Measurements from ENCODE around the gene DNAAF9.
"Not testable (repeated sequence)": the region's sequence is repeated elsewhere in the genome, so short reads cannot be mapped to it uniquely, and the experiment has no call there.

DNAAF9 gene

DNA sequence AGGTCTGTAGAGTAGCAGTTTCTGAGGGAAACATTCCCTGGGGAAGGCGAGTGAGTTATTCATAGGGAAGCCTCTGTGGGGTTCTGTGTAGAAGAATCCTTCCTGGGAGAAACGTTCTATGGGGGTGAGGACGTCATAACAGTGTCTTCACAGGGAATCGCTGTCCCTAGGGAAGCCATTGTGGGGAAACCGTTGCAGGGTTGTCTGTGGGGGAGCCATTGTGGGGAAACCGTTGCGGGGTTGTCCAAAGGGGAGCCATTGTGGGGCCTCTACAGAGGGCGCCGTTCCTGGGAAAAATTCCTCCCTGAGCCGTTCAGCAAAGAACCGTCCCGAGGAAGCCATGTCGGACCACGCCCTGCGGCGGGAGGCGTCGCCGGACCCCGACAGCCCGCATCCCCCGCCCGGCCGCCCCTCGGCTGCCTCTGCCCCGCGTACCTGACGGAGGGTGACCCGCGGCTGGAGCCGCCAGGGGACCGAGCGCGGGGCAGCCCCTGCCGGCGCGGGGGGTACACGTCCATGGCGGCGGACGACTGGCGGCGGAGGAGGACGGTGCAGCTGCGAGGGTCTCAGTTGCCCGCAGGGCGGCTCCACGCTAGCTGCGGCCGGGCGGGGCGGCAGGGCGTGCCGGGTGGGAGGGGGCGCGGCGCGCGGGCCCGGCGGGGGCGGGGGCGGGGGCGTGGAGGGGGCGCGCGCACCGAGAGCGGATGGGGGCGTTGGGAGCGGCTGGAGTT, at the start of gene DNAAF9:
Gene DNAAF9 (minus strand): TSS at position 630 of the 731 bp plus-strand sequence. CDS start 112 bp downstream, at position 518.
- DNase-seq: peak; percentile 33

DNA sequence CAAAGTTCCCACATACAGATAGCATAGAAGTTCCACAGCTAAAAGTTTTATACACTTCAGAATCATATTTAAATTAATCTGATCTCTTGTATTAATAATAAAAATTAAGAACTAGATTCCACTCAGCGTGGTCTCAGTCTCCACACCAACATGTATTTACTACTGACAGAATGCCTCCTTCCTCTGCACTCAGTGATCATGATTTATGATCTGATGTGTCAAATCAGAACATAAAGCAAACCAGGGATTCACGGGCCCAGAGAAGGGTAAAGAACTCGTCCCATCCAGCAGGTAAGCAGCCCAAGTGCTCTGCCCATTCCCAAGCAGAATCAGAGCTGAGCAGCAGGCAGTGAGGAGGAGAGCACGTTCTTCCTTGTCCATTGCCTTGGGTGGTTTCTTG, 49.2 kb upstream of the DNAAF9 start:
- DNase-seq: no peak

DNA sequence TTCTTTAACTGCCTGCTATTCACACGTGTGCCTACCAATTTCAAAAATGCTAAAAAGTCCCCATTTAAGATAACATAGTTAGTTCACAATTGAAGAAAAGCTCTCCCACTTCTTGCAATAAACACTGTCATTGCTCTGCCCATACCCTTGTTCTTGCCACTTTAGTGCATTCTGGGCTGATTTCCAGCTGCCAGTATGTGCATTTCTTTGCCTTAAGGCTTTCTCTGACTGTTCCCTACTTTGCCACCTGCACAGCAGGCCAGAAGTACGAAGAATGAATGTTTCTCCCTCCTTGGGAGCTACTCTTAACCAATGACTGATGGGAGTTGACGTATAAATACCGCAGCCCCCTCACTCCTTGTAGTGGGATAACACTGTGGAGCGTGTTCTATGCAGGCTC, 47.4 kb upstream of the DNAAF9 start:
- no peak for DNase-seq

DNA sequence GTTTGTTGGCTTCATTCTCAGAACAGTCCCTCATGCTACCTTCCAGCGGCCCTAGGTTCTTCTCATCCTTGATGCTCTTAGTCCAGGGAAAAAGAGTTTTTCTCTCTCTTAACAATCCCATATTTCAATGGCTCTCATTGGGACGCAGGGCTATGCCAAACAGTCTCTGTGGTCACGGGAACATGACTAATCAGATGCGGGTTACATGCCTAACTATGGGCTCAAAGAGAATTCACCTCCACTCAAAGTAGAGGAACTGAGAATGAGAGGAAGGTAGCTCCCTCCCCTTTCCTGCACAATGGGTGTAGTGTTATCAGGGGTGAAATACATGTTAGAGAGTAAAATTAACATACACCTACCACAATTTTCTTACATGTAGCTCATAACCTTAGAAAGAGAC, 45.2 kb upstream of the DNAAF9 start:
- no peak for DNase-seq

DNA sequence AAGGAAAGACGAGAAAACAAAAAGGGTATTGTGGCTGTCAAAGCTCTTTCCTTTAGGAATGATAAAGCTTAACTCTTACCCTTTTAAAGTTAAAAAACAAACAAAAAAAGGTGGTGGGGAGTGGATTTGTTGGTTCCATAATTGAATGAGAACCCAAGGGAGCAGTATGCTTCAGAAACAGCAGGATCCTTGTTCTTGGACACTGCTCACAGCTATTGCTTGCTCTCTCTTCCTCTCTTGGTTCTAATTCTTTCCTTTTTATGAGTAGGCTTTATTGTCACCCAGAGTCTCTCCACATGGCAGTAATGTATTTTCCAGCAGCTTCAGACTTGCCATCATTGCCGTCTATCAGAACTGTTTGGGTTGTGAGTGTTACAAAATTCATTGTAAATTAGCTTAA, 44.7 kb upstream of the DNAAF9 start:
- DNase-seq: no peak

DNA sequence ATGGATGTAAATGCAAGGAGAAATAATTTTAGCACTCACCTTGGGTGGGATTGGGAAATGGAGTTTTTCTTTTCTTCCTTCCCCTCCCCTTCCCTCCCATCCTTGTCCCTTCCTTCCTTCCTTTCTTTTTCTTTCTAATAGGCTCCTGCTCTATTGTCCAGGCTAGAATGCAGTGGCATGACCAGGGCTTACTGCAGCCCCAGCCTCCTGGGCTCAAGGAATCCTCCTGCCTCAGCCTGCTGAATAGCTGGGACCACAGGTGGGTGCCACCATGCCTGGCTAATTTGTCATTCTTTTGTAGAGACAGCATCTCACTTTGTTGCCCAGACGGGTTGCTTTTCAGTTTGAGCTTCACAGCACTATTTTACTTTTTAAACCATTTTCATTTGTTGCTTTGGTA, 41.9 kb upstream of the DNAAF9 start:
- no peak for DNase-seq

DNA sequence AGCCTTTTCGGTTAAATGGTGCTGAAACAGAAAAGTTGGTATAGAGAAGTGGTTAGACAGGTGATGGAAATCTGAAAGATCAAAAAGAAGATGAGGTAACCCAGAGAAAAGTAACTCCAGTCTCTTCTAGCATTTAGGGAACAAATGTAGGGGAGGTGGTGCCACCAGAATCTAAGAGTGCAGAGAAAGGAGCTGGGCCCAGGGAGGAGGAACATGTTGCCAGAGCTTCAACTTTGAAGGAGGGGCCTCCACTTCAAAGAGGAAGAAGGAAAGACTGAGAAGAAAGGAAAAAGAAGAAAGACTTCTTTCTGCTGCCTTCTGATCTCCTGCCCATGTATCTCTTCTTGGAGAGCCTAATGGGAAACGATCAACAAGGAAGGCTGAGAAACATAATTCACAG, 39.9 kb upstream of the DNAAF9 start:
- DNase-seq: no peak

DNA sequence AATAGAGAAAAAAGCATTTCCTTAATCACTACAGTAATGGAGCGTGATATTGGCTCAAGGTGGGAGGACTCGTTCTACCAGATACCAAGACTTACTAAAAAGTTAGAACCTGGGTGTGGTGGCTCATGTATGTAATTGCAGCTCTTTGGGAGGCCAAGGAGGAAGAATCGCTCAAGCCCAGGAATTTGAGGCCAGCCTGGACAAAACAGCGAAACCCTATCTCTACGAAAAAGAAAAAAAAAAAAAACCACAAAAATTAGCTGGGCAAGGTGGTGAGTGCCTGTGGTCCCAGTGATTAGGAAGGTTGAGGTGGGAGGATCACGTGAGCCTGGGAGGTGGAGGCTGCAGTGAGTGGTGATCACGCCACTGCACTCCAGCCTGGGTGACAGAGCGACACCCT, 39.3 kb upstream of the DNAAF9 start:
- no peak for DNase-seq

DNA sequence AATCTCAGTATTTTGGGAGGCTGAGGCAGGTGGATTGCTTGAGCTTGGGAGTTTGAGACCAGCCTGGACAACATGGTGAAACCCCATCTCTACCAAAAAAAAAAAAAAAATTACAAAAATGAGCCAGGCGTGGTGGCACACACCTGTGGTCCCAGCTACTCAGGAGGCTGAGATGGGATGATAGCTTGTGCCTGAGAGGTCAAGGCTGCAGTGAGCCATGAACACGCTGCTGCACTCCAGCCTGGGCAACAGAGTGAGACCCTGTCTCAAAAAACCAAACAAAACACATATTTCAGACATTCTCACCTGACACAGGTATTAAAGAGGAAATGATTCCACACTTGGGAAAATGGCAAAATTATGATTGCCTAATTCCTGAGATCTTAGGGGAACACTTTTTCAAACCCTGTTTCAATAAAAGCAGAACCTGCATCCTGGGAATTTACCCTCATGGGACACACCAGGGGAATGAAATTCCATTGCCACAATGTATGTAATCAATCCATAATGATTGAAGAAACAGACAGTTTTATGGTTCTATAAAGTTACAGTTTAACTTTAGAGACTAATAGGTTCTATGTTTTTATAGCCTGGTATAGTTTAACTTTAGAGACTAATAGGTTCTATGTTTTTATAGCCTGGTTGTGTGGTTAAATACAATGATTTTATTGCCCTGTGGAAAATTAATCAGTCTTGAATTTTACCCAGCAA, 29.6 kb upstream of the DNAAF9 start:
- no peak for DNase-seq

DNA sequence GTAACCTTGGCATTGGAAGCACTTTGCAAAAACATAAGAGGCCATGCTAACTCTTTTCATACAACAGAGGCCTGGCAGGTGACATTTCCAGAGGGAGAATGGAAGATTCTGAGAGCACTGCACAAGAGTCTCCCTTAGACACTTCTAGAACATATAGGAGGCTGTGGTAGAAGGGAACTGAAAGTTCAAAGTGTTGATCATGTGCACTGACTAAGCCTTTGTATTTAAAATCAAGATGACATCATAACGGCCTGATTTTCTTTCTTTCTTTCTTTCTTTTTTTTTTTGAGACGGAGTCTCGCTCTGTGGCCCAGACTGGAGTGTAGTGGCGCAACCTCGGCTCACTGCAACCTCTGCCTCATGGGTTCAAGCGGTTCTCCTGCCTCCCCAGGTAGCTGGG, 26.8 kb upstream of the DNAAF9 start:
- no peak for DNase-seq

DNA sequence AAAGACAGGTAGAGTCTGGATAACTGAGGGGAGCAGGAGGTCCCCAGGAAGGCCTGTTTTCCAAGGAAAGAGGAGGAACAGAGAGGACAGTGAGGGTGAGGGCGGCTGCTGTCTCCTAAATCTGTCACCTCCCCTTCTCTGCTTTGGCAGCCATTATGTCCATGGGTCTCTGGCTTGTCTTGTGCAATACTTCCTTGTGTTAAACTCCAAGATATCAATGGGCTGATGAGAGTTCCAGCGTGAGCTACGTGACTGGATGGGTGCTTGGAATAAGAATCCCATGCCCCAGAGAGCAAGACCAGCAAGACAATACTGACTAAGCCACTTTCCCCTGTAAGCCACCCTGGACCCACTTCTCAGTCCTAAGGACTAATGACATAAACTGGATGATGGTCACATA, 26.3 kb upstream of the DNAAF9 start:
- DNase-seq: no peak

DNA sequence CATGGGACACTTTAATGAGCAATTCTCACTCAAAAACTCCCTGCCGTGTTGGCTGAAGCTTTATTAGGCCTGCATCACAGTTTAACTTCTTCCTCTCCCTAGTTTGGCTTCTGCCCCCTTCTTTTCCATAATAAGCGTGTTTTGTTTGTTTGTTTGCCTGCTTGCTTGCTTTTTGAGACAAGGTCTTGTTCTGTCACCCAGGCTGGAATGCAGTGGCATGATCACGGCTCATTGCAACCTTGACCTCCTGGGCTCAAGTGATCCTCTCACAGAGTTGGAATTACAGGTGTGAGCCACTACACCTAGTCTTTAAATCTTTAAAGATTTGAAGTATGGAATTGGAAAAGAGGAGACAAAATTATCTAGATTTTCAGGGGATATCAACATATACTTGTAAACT, 25.4 kb upstream of the DNAAF9 start:
- DNase-seq: no peak

DNA sequence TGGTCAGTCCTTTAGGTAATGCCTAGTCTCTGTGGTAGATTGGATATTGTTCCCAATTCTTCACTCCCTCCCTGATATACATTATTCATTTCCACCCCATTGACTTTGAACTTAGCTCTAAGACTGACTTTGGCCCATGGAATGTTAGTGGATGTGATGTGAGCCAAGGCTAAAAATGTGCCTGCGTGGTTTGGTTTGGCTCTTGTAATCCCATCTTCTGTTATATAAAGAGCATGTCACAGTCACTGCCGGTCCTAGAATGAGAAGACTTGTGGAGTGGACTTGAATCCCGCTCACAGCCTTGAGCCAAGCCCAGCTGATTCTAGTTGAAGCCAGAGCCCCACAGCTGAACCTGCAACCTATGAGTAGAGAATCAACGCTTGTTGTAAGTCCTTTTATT, 23.6 kb upstream of the DNAAF9 start:
- DNase-seq: no peak

DNA sequence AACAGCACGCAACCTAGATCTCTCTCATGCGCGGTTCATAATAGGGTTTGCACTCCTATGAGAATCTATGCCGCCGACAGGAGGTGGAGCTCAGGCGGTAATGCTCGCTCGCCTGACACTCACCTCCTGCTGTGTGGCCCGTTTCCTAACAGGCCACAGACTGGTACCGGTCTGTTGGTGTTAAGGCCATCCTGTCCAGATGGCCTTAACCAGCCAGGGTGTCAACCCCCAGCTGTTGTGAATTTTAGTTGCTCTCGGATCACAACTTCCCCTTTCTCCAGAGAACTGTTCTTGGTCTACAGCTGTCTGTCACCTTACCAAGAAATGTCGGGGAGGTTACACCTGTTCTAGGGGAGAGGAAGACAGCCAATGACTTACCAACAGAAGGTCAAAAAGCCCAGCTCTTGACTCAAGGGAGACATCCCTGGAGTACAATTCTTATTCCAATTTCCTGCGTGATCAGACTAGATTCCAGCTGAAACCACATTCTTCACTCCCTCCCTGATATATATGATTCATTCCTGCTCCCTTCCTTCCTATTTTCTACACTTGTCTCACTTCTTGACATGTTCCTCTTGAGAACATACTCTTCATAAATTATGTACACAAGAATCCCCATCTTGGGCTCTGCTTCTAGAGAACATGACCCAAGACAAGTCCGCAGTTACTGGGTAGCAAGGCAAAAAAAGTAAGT, 23.1 kb upstream of the DNAAF9 start:
- DNase-seq: no peak

DNA sequence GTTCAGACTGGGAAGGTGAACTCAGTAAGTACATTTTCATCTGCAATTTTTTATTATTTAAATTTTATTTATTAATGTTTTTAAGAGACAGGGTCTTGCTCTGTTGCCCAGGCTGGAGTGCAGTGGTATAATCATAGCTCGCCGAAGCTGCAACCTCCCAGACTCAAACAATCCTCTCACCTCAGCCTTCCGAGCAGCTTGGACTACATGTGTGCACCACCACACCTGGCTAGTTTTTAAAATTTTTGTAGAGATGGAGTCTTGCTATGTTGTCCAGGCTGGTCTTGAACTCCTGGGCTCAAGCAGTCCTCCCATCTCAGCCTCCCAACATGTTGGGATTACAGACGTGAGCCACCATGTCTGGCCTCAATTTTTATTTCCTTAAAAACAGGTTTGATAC, 19.3 kb upstream of the DNAAF9 start:
- DNase-seq: not testable (repeated sequence)

DNA sequence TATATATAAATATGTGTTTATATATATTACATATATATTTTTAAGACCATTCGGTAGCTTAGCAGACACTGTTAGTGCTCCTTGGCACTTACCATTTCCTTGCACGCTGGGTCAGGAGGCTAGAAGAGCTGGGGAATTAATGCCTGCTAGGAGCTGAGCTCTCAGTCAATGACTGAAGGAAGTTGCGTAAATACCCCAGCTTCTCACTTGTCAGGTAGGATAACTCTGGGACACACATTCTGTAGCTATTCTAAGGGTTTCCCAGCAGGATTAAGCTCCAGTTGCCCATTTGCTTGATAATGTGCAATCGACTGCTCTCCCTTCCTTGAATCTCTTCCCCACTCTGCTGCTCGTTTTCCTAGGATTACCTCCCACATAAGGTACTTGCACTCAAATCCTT, 15.7 kb upstream of the DNAAF9 start:
- no peak for DNase-seq

DNA sequence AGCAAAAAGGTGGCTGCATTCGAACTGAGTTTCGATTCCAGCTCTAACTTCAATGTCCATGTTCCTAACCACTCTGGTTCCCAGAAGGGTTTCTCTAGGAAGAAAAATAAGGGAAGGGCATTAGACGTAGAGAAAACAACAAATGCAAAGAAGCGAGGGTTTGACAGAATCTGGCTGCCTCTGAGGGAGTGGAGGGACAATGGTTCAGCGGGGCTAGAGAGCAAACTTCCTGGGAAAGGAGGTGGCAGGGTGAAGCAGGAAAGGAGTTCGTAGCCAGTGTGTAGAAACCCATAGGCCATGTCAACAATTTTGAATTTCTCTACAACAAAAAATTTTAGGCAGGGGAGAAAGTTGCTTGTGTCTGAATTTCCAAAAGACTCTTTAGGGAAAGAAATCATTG, 14.5 kb upstream of the DNAAF9 start:
- DNase-seq: no peak

DNA sequence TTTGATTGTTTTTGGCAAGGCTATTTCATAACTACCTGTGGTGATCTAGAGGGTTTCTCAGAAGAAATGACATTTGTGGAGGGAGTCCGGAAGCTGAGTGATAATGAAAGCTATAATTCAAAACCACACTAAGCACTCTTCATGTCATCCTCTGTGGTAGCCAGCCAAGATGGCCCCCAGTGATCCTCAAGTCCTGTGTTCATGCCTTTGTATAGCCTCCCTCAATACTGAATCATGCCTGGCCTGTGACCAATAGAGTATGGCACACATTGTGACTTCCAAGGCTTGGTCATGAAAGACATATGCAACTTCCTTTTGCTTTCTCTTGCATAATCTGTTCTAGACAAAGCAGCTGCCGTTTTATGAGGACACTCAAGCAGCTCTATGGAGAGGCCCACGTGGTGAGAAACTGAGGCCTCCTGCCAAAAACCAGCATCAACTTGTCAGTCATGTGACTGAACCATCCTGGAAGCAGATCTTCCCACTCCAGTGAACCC, 12.8 kb upstream of the DNAAF9 start:
- DNase-seq: no peak

DNA sequence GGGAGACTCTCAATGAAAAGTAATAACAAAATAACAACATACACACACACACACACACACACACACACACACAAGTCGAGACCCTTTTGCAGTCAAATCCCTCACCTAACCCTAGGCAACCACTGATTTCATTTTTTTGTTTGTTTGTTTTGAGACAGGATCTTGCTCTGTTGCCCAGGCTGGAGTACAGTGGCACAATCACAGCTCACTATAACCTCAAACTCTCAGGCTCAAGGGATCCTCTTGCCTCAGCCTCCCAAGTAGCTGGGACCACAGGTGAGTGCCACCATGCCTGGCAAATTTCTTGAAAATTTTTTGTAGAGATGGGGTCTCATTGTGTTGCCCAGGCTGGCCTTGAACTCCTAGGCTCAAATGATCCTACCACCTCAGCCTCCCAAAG, 10.7 kb upstream of the DNAAF9 start:
- DNase-seq: not testable (repeated sequence)

DNA sequence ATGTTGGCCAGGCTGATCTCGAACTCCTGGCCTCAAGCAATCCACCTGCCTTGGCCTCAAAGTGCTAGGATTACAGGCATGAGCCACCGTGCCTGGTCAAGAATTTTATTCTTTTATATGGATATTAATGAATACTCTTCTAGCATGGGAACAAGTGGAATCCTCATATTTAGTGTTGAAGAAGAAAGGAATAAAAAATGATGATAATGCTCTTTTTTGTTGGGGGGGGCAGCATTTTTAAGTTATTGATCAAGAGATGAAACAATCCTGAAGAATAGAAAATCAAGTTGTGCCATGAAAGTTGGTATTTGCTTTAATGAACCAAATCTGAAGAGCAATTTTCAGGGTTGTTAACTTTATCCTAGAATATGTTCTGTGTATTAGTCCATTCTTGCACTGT, 6.7 kb upstream of the DNAAF9 start:
- DNase-seq: no peak

DNA sequence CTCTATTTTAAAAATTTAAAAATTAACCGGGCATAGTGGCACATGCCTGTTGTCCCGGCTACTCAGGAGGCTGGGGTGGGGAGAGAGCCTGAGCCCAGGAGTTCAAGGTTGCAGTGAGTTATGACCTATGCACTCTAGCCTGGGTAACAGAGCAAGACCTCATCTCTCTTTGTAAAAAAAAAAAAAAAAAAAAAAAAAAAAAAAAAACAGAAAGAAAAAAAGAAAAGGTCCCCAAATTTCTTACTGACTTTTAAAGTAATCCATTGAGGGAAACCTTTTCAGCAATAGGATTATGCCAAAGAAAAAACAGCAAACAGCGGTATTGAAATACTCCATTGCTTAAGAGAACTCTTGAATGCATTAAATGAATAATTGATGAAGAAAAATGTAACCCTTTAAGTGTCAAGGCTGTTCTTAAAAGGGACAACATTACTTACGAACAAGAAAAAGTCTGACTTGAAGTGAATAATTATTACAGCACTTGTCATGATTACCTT, 6.0 kb upstream of the DNAAF9 start:
- no peak for DNase-seq

DNA sequence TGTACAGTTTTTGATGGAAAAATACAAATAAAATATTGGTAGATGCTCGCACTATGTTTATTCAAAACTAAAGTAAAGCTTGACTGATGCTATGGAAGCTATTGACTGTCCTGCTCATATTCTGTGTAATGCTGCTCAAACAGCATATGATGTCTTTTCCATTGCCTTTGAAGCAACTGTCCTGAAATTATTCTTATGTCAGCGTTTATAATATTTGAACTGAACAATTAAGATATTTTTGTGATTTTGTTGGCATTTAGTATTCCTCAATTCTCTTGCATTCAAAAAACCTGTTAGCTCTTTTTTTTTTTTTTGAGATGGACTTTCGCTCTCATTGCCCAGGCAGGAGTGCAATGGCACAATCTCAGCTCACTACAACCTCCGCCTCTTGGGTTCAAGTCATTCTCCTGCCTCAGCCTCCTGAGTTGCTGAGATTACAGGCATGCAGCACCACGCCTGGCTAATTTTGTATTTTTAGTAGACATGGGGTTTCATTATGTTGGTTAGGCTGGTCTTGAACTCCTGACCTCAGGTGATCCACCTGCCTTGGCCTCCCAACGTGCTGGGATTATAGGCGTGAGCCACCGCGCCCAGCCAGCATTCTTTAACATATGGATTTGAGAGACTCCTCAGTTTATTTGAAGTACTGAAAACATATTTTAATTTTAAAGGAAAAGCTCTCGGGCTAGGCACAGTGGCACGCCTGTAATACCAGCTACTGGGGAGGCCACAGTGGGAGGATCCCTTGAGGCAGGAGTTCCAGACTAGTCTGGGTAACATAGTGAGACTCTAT, 5.3 kb upstream of the DNAAF9 start:
- DNase-seq: no peak

DNA sequence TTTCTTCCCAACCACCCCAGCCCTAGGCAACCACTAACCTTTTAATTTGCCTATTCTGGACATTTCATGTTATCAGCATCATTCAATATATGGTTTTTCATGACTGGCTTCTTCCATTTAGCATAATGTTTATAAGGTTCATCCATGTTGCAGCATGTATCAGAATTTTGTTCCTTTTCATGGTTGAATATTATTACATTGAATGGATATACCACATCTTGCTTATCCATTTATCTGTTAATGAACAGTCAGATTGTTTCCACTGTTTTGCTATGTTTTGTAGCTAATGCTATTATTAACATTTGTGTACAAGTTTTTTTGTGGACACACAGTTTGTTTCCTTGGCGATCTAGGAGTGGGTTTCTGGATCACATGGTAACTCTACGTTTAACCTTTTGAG, 3.0 kb upstream of the DNAAF9 start:
- no peak for DNase-seq

Data from NCI-H1694 (cell line).